Karpas-422 (cell line): ENCODE results near the gene TK2. TPM values are rescaled to one million over a fixed set of nuclear protein-coding genes. Genes with fewer than 3 reads are reported as not detected.

ENCODE experiments used
- DNase-seq: peaks from one replicate; pipeline ENCODE4 v3.0.0-alpha.2; 2015
- H2AFZ ChIP-seq: fragments of 200-600 bp; sonication (generic); 2 replicates; pipeline ENCODE4 v1.6.1; 2014; ENCODE audit warnings: antibody characterized with exemption, low read length, mixed read lengths
- H3K27ac ChIP-seq: fragments of 200-600 bp; sonication (generic); 2 replicates; pipeline ENCODE4 v1.5.1; 2014; ENCODE audit warnings: mild to moderate bottlenecking, low read length, moderate library complexity
- H3K27me3 ChIP-seq: fragments of 200-600 bp; sonication (generic); 2 replicates; pipeline ENCODE4 v1.6.1; 2014; ENCODE audit warnings: low read length, mixed read lengths
- H3K36me3 ChIP-seq: fragments of 200-600 bp; sonication (generic); 2 replicates; pipeline ENCODE4 v1.6.1; 2014; ENCODE audit warnings: low read length, mixed read lengths; ENCODE audit not compliant: insufficient read depth
- H3K4me1 ChIP-seq: fragments of 200-600 bp; sonication (generic); 2 replicates; pipeline ENCODE4 v1.6.1; 2014; ENCODE audit warnings: mild to moderate bottlenecking, low read length, mixed read lengths
- H3K4me2 ChIP-seq: fragments of 200-600 bp; sonication (generic); 2 replicates; pipeline ENCODE4 v1.6.1; 2014; ENCODE audit warnings: low read length, low read depth, mild to moderate bottlenecking; ENCODE audit not compliant: poor library complexity, severe bottlenecking
- H3K4me3 ChIP-seq: fragments of 200-600 bp; sonication (generic); 2 replicates; pipeline ENCODE4 v1.5.1; 2014; ENCODE audit warnings: mild to moderate bottlenecking, antibody characterized with exemption, low read length, mixed read lengths
- H3K79me2 ChIP-seq: fragments of 200-600 bp; sonication (generic); 2 replicates; pipeline ENCODE4 v1.6.1; 2014; ENCODE audit warnings: mild to moderate bottlenecking, low read length, mixed read lengths
- H3K9ac ChIP-seq: fragments of 200-600 bp; sonication (generic); 2 replicates; pipeline ENCODE4 v1.6.0; 2014; ENCODE audit warnings: low read length
- H3K9me2 ChIP-seq: fragments of 200-600 bp; sonication (generic), shearing (Covaris generic); replicated peaks from 2 replicates; pipeline ENCODE4 v1.6.0; 2014; ENCODE audit warnings: mild to moderate bottlenecking, low read length, moderate library complexity; ENCODE audit not compliant: insufficient read depth
- H3K9me3 ChIP-seq: fragments of 300-700, 200-600 bp; sonication (generic); 2 replicates; pipeline ENCODE4 v1.6.1; 2014; ENCODE audit warnings: low read length, mixed read lengths
- H4K20me1 ChIP-seq: fragments of 200-600 bp; sonication (generic); 2 replicates; pipeline ENCODE4 v1.6.1; 2014; ENCODE audit warnings: mild to moderate bottlenecking, antibody characterized with exemption, low read length, low read depth; ENCODE audit not compliant: insufficient read depth
- total RNA-seq: library from RNA; depleted of rRNA; stranded (reverse); fragments of >200 nt; shearing (Covaris generic); gene quantifications from 2 replicates; pipeline ENCODE4 v1.2.3, GENCODE V29; 2014; ENCODE audit warnings: low replicate concordance

Gene TK2
- total RNA-seq, 1 experiment from 2014 or later: 6.9 TPM

GRCh38 chr16:66473051-66473571 lies 76.8 kb downstream of the TK2 start:
- Histone ChIP-seq H4K20me1 (no peaks in the 10 kb centered on the region), H3K4me3 (no peak overlapping the region), H3K4me2 (no peak overlapping the region), H3K36me3 (no peaks in the 10 kb centered on the region), H3K9me3 (no peaks in the 10 kb centered on the region), H3K27ac (no peak overlapping the region), H3K9ac (no peak overlapping the region), H2AFZ (no peak overlapping the region), H3K4me1 (no peaks in the 10 kb centered on the region), H3K9me2 (no peaks in the 10 kb centered on the region), H3K79me2 (no peaks in the 10 kb centered on the region), H3K27me3 (no peaks in the 10 kb centered on the region)
- no peak for DNase-seq

- Histone ChIP-seq H3K27me3 (no peaks in the 10 kb centered on the region), H3K4me1 (no peaks in the 10 kb centered on the region), H3K9me3 (no peaks in the 10 kb centered on the region), H4K20me1 (no peaks in the 10 kb centered on the region), H2AFZ (no peak overlapping the region), H3K9ac (no peak overlapping the region), H3K79me2 (no peaks in the 10 kb centered on the region), H3K9me2 (no peaks in the 10 kb centered on the region), H3K27ac (no peak overlapping the region), H3K4me2 (no peak overlapping the region), H3K4me3 (no peak overlapping the region), H3K36me3 (no peaks in the 10 kb centered on the region)
- DNase-seq: no peak
Observed at GRCh38 chr16:66471716-66472393, 78.1 kb downstream of the TK2 start.

- no peak overlapping the region for H3K27ac ChIP-seq
- no peaks in the 10 kb centered on the region for H3K79me2 ChIP-seq
- H3K9me2 ChIP-seq: no peaks in the 10 kb centered on the region
- H3K36me3 ChIP-seq: no peaks in the 10 kb centered on the region
- no peak overlapping the region for H3K4me2 ChIP-seq
- no peak overlapping the region for H3K9ac ChIP-seq
- no peaks in the 10 kb centered on the region for H3K9me3 ChIP-seq
- H2AFZ ChIP-seq: no peak overlapping the region
- H4K20me1 ChIP-seq: no peaks in the 10 kb centered on the region
- DNase-seq: no peak
- H3K27me3 ChIP-seq: no peaks in the 10 kb centered on the region
- H3K4me1 ChIP-seq: no peaks in the 10 kb centered on the region
- H3K4me3 ChIP-seq: no peak overlapping the region
Observed at GRCh38 chr16:66471264-66471663, 78.7 kb downstream of the TK2 start.

- Histone ChIP-seq H3K4me1 (no peaks in the 10 kb centered on the region), H3K9me3 (no peaks in the 10 kb centered on the region), H3K27ac (no peak overlapping the region), H3K9ac (no peak overlapping the region), H3K27me3 (no peaks in the 10 kb centered on the region), H3K4me3 (no peak overlapping the region), H3K36me3 (no peaks in the 10 kb centered on the region), H3K4me2 (no peak overlapping the region), H4K20me1 (no peaks in the 10 kb centered on the region), H3K9me2 (no peaks in the 10 kb centered on the region), H2AFZ (no peak overlapping the region), H3K79me2 (no peaks in the 10 kb centered on the region)
- no peak for DNase-seq
Observed at GRCh38 chr16:66470556-66470955, 79.4 kb downstream of the TK2 start.

GRCh38 chr16:66469947-66470546 lies 79.9 kb downstream of the TK2 start:
- H3K36me3 ChIP-seq: no peaks in the 10 kb centered on the region
- no peaks in the 10 kb centered on the region for H3K79me2 ChIP-seq
- H3K4me1 ChIP-seq: no peaks in the 10 kb centered on the region
- H4K20me1 ChIP-seq: no peaks in the 10 kb centered on the region
- no peak for DNase-seq
- H3K4me3 ChIP-seq: no peak overlapping the region
- no peak overlapping the region for H3K27ac ChIP-seq
- no peak overlapping the region for H2AFZ ChIP-seq
- no peak overlapping the region for H3K9ac ChIP-seq
- no peaks in the 10 kb centered on the region for H3K27me3 ChIP-seq
- no peak overlapping the region for H3K4me2 ChIP-seq
- no peaks in the 10 kb centered on the region for H3K9me2 ChIP-seq
- no peaks in the 10 kb centered on the region for H3K9me3 ChIP-seq

GRCh38 chr16:66469291-66469946 lies 80.5 kb downstream of the TK2 start:
- Histone ChIP-seq H3K9me2 (no peaks in the 10 kb centered on the region), H3K9me3 (no peaks in the 10 kb centered on the region), H4K20me1 (no peaks in the 10 kb centered on the region), H3K36me3 (no peaks in the 10 kb centered on the region), H2AFZ (no peak overlapping the region), H3K27me3 (no peaks in the 10 kb centered on the region), H3K4me1 (no peaks in the 10 kb centered on the region), H3K4me3 (no peak overlapping the region), H3K27ac (no peak overlapping the region), H3K4me2 (no peak overlapping the region), H3K9ac (no peak overlapping the region), H3K79me2 (no peaks in the 10 kb centered on the region)
- DNase-seq: no peak

- Histone ChIP-seq H3K4me2 (no peak overlapping the region), H3K9me2 (no peaks in the 10 kb centered on the region), H3K36me3 (no peaks in the 10 kb centered on the region), H3K79me2 (no peaks in the 10 kb centered on the region), H3K27ac (no peak overlapping the region), H3K4me1 (no peaks in the 10 kb centered on the region), H2AFZ (no peak overlapping the region), H3K4me3 (no peak overlapping the region), H3K9ac (no peak overlapping the region), H3K9me3 (no peaks in the 10 kb centered on the region), H3K27me3 (no peaks in the 10 kb centered on the region), H4K20me1 (no peaks in the 10 kb centered on the region)
- no peak for DNase-seq
Observed at GRCh38 chr16:66468321-66468965, 81.5 kb downstream of the TK2 start.

- Histone ChIP-seq H3K4me2 (no peak overlapping the region), H3K79me2 (no peaks in the 10 kb centered on the region), H3K27ac (no peak overlapping the region), H3K4me1 (no peaks in the 10 kb centered on the region), H3K27me3 (no peaks in the 10 kb centered on the region), H3K4me3 (no peak overlapping the region), H2AFZ (no peak overlapping the region), H3K36me3 (no peaks in the 10 kb centered on the region), H3K9ac (no peak overlapping the region), H3K9me3 (no peaks in the 10 kb centered on the region), H3K9me2 (no peaks in the 10 kb centered on the region), H4K20me1 (no peaks in the 10 kb centered on the region)
- DNase-seq: no peak
Observed at GRCh38 chr16:66467611-66468010, 82.3 kb downstream of the TK2 start.
